Measurements from ENCODE around the gene ZCCHC8.
"Not testable (repeated sequence)": the region's sequence is repeated elsewhere in the genome, so short reads cannot be mapped to it uniquely, and the experiment has no call there.

The ZCCHC8 gene

GRCh38 chr12:122500685-122501488 is at the start of gene ZCCHC8:
TSS of gene ZCCHC8 (minus strand) at chr12:122500932. CDS start at chr12:122500840, 92 bp downstream.
- DNase-seq (ENCODE audit: low read depth), result peak; percentile 96

- no peak for DNase-seq (ENCODE audit: low read depth)
These were observed 46.6 kb upstream of the ZCCHC8 start for GRCh38 chr12:122547330-122547729.

- DNase-seq (ENCODE audit: low read depth), result no peak
These were observed 45.1 kb upstream of the ZCCHC8 start for GRCh38 chr12:122545855-122546254.

GRCh38 chr12:122544537-122544936 is 43.8 kb upstream of the ZCCHC8 start:
- no peak for DNase-seq (ENCODE audit: low read depth)

GRCh38 chr12:122538496-122538895 is 37.8 kb upstream of the ZCCHC8 start:
- no peak for DNase-seq (ENCODE audit: low read depth)

- no peak for DNase-seq (ENCODE audit: low read depth)
These were observed 36.3 kb upstream of the ZCCHC8 start for GRCh38 chr12:122537021-122537420.

GRCh38 chr12:122533856-122534255 is 33.1 kb upstream of the ZCCHC8 start:
- DNase-seq (ENCODE audit: low read depth), result no peak

GRCh38 chr12:122528992-122529391 is 28.3 kb upstream of the ZCCHC8 start:
- DNase-seq (ENCODE audit: low read depth), result no peak

- no peak for DNase-seq (ENCODE audit: low read depth)
These were observed 27.9 kb upstream of the ZCCHC8 start for GRCh38 chr12:122528582-122528981.

- DNase-seq (ENCODE audit: low read depth), result no peak
These were observed 26.8 kb upstream of the ZCCHC8 start for GRCh38 chr12:122527478-122527944.

GRCh38 chr12:122526683-122527477 is 26.1 kb upstream of the ZCCHC8 start, which contains the start of the genes KNTC1 and RSRC2:
TSS of gene KNTC1 (plus strand) at chr12:122527249. CDS start at chr12:122530064, 2,815 bp downstream.
TSS of gene RSRC2 (minus strand) at chr12:122526936. CDS start at chr12:122526853, 83 bp downstream.
- DNase-seq (ENCODE audit: low read depth), result peak; percentile 100

- no peak for DNase-seq (ENCODE audit: low read depth)
These were observed 23.4 kb upstream of the ZCCHC8 start for GRCh38 chr12:122523846-122524718.

GRCh38 chr12:122523280-122523679 is 22.5 kb upstream of the ZCCHC8 start:
- peak; percentile 35 for DNase-seq (ENCODE audit: low read depth)

GRCh38 chr12:122520676-122521075 is 19.9 kb upstream of the ZCCHC8 start:
- DNase-seq (ENCODE audit: low read depth), result no peak

GRCh38 chr12:122519418-122519817 is 18.7 kb upstream of the ZCCHC8 start:
- DNase-seq (ENCODE audit: low read depth), result no peak

- DNase-seq (ENCODE audit: low read depth), result no peak
These were observed 18.2 kb upstream of the ZCCHC8 start for GRCh38 chr12:122518908-122519307.

- DNase-seq (ENCODE audit: low read depth), result peak; percentile 89
These were observed 17.1 kb upstream of the ZCCHC8 start for GRCh38 chr12:122517877-122518276.

- no peak for DNase-seq (ENCODE audit: low read depth)
These were observed 16.0 kb upstream of the ZCCHC8 start for GRCh38 chr12:122516544-122517361.

- no peak for DNase-seq (ENCODE audit: low read depth)
These were observed 14.5 kb upstream of the ZCCHC8 start for GRCh38 chr12:122515275-122515674.

- no peak for DNase-seq (ENCODE audit: low read depth)
These were observed 12.9 kb upstream of the ZCCHC8 start for GRCh38 chr12:122513660-122514059.

GRCh38 chr12:122513028-122513427 is 12.3 kb upstream of the ZCCHC8 start:
- not testable (repeated sequence) for DNase-seq (ENCODE audit: low read depth)

Measured in GM04504 (cell line).